HG02759 (cell line): ENCODE data around the gene MED25.

Experiments used
- ATAC-seq: cut with Tn5 transposase; IDR thresholded peaks from one replicate; pipeline ENCODE4 v1.9.1; 2021; ENCODE audit warnings: mild to moderate bottlenecking, moderate library complexity; ENCODE audit not compliant: unreplicated experiment

The MED25 gene

GRCh38 chr19:49798574-49798973 is 19.5 kb upstream of the MED25 start:
- ATAC-seq, result no peak

- no peak for ATAC-seq
Measured at GRCh38 chr19:49799271-49799797, 18.8 kb upstream of the MED25 start.

GRCh38 chr19:49799798-49800376 is 18.2 kb upstream of the MED25 start:
- no peak for ATAC-seq

GRCh38 chr19:49800771-49801170 is 17.3 kb upstream of the MED25 start:
- ATAC-seq, result no peak

- ATAC-seq, result no peak
Measured at GRCh38 chr19:49801401-49801888, 16.6 kb upstream of the MED25 start.

GRCh38 chr19:49801966-49802661 is 16.0 kb upstream of the MED25 start:
- no peak for ATAC-seq

- ATAC-seq, result no peak
Measured at GRCh38 chr19:49802836-49803528, 15.1 kb upstream of the MED25 start.

- ATAC-seq, result no peak
Measured at GRCh38 chr19:49803529-49803856, 14.6 kb upstream of the MED25 start.

- ATAC-seq, result no peak
Measured at GRCh38 chr19:49805822-49806619, 12.1 kb upstream of the MED25 start.

GRCh38 chr19:49806620-49806959 is 11.5 kb upstream of the MED25 start:
- ATAC-seq, result no peak

- no peak for ATAC-seq
Measured at GRCh38 chr19:49807058-49807903, 10.8 kb upstream of the MED25 start.

GRCh38 chr19:49807904-49808675 is 10.0 kb upstream of the MED25 start:
- ATAC-seq, result no peak

GRCh38 chr19:49808711-49809159 is 9.4 kb upstream of the MED25 start:
- no peak for ATAC-seq

GRCh38 chr19:49809160-49809940 is 8.7 kb upstream of the MED25 start:
- no peak for ATAC-seq

GRCh38 chr19:49809941-49810389 is 8.1 kb upstream of the MED25 start:
- no peak for ATAC-seq

GRCh38 chr19:49811328-49811727 is 6.8 kb upstream of the MED25 start:
- no peak for ATAC-seq

- ATAC-seq, result no peak
Measured at GRCh38 chr19:49812452-49812996, 5.6 kb upstream of the MED25 start.
